Activated CD4-positive, alpha-beta T cell treated with anti-CD3 and anti-CD28 coated beads, Interleukin-2, amount 50 U/mL, for 16 hours (primary cell): ENCODE measurements around the gene ZNF329.

Source experiments
- DNase-seq: peaks from one replicate; pipeline ENCODE4 v3.0.0-alpha.2; 2020

ZNF329 gene

GRCh38 chr19:58118979-58119733 lies 31.4 kb downstream of the ZNF329 start:
- DNase-seq: no peak

- no peak for DNase-seq
Measured at GRCh38 chr19:58117841-58118575, 32.6 kb downstream of the ZNF329 start.

- no peak for DNase-seq
Measured at GRCh38 chr19:58108546-58108817, 42.1 kb downstream of the ZNF329 start.

DNA sequence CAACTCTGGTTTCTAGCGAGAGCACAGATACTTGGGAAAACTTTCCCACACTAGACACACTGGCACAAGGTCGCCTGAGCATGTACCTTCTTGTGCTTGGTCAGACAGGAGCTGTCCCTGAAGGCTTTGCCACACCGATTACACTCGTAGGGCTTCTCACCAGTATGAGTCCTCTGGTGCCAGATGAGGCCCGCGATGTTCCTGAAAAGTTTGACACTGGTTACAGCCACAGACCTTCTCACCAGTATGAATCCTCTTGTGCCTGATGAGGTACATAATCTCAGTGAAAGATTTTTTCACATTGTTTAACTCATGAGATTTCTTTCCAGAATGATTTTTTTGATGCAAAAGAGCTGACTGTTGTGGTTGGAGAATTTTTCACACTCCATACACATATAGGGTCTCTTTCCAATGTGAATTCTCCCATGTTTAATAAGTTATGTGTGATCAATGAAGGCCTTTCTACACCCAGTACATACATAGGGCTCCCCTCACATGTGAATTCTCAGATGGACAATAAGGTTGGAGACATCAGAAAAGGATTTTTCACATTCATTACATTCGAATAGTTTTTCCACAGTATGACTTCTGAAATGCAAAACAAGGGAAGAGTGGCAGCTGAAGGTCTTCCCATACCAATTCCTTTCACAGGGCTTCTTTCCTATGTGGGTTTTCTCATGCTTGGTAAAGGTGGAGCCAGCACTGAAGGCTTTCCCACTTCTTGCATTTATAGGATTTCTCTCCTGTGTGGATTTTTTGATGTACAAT lies 42.6 kb downstream of the ZNF329 start:
- no peak for DNase-seq

GRCh38 chr19:58098682-58098998 lies 51.9 kb downstream of the ZNF329 start:
- DNase-seq: no peak

- DNase-seq: peak; percentile 85
Measured at GRCh38 chr19:58097781-58098681, 52.6 kb downstream of the ZNF329 start, which contains the start of gene ZSCAN18. Gene ZSCAN18 (minus strand): TSS chr19:58098231. CDS start chr19:58090267, 7,964 bp downstream.

GRCh38 chr19:58097349-58097748 lies 53.2 kb downstream of the ZNF329 start:
- DNase-seq: no peak

DNA sequence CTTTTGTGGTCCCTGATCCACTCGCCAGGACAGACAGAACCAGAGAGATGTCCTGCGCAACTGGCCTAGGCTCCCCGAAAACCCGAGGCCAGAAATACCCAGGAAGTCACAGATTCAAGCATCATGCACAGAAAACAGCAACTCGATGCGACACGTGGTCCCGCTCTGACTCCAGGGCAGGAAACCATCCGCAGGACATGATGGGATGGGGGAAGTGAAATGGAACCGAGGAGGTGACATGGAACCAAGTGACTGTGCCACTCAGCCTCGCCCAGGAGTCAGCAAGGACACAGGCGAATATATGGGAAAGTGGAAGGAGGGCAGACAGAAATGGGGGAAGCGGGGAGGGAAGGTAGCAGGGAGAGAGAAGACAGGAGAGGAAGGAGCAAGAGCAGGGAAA lies 53.7 kb downstream of the ZNF329 start:
- no peak for DNase-seq

GRCh38 chr19:58095328-58095727 lies 55.3 kb downstream of the ZNF329 start:
- no peak for DNase-seq

- DNase-seq: no peak
Measured at GRCh38 chr19:58093071-58093470, 57.5 kb downstream of the ZNF329 start.

GRCh38 chr19:58091251-58091995 lies 59.2 kb downstream of the ZNF329 start:
- no peak for DNase-seq

DNA sequence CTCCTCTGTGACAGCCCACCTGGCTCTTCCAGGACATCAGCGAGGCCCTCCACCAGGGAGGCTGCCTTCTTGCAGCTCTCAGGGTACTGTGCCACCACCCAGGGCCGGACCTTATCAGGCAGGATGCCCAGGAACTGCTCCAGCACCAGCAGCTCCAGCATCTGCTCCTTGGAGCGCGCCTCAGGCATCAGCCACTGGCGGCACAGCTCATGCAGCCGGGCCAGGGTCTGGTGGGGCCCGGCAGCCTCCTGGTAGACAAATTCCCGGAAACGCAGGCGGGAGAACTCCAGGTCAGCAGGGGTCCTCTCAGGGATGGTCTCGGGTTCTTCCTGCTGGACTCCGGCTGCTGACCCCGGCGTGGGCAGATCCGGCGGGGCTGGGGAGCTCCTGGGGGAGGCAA lies 60.7 kb downstream of the ZNF329 start:
- DNase-seq: no peak

- DNase-seq: no peak
Measured at GRCh38 chr19:58088521-58089052, 62.0 kb downstream of the ZNF329 start.

- DNase-seq: no peak
Measured at GRCh38 chr19:58086825-58087710, 63.5 kb downstream of the ZNF329 start.

GRCh38 chr19:58085348-58085875 lies 65.2 kb downstream of the ZNF329 start:
- no peak for DNase-seq

DNA sequence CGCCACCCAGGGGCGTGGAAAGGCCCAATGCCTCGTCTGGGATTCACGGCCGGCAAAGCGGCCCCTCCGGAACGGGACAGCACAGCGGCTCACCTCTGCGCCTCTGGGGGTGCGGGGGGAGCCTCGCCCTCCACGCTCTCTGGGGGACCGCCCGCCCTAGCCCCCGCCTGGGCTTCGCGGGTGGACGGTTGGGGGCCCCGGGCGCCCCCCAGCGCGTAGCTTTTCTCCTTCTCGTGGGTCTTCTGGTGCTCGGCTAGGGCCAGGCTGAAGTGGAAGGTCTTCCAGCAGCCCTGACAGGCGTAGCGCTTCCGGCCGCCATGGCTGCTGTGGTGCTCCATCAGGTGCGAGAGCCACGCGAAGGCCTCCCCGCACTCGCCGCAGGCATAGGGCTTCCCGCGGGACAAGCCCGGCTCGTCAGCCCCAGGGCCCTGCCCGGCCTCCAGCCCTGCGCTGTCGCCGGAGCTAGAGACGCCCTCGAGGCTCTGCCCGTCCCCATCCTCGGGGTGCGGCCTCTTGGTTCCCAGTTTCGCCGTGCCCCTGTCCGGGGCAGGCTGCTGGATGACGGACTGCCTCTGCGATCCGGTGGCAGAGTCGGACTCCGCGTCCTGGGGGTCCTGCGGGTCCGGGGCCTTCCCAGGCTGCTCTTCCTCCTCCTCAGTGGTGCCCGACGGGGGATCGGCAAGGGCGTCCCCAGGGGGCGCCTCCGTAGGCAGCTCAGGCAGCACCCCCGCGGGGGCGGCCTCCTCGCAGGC lies 65.8 kb downstream of the ZNF329 start:
- DNase-seq: no peak

- no peak for DNase-seq
Measured at GRCh38 chr19:58083021-58083420, 67.6 kb downstream of the ZNF329 start.

GRCh38 chr19:58079792-58080191 lies 70.8 kb downstream of the ZNF329 start:
- no peak for DNase-seq
